Spleen (tissue), 11 donors: Measurements from ENCODE around the gene SLC25A26. TPM values are rescaled to one million over a fixed set of nuclear protein-coding genes. Genes with fewer than 3 reads are reported as not detected.

ENCODE experiments used
- DNase-seq: peaks from one replicate; pipeline ENCODE4 v3.0.0-alpha.2; 2020
- H3K27ac ChIP-seq, 8 donors: fragments of 200-600 bp; sonication (generic) in 7 of 8; 1 replicate in 4 of 8; 2 replicates in 4 of 8; pipeline versions ENCODE4 v1.5.0 to v1.8.0; 2016 to 2021; ENCODE audit warnings: inconsistent platforms in 4 of 8, mild to moderate bottlenecking in 4 of 8, moderate library complexity in 1 of 8
- H3K27me3 ChIP-seq, 7 donors: fragments of 200-600 bp; sonication (generic) in 6 of 7; replicated peaks in 1 of 7; 1 replicate in 4 of 7; 2 replicates in 3 of 7; pipeline versions ENCODE4 v1.5.0 to v1.8.0; 2016 to 2021; ENCODE audit warnings: inconsistent platforms in 3 of 7, mild to moderate bottlenecking in 1 of 7
- H3K36me3 ChIP-seq, 6 donors: fragments of 200-600 bp; sonication (generic) in 5 of 6; 1 replicate in 4 of 6; 2 replicates in 2 of 6; pipeline versions ENCODE4 v1.5.0 to v1.8.0; 2016 to 2021; ENCODE audit warnings: inconsistent platforms in 2 of 6
- H3K4me1 ChIP-seq, 6 donors: fragments of 200-600 bp; sonication (generic) in 5 of 6; 1 replicate in 3 of 6; 2 replicates in 3 of 6; pipeline versions ENCODE4 v1.5.0 to v1.8.0; 2016 to 2021; ENCODE audit warnings: inconsistent platforms in 3 of 6
- H3K4me3 ChIP-seq, 8 donors: fragments of 200-600 bp; sonication (generic) in 7 of 8; 1 replicate in 4 of 8; 2 replicates in 4 of 8; pipeline versions ENCODE4 v1.5.0 to v1.8.0; 2016 to 2021; ENCODE audit warnings: inconsistent platforms in 4 of 8, mild to moderate bottlenecking in 4 of 8, moderate library complexity in 2 of 8
- H3K9me3 ChIP-seq, 8 donors: fragments of 200-600 bp; sonication (generic) in 7 of 8; 1 replicate in 4 of 8; 2 replicates in 4 of 8; pipeline versions ENCODE4 v1.5.0 to v1.8.0; 2016 to 2021; ENCODE audit warnings: inconsistent platforms in 4 of 8
- CTCF ChIP-seq, 11 experiments: fragments of 200-600 bp in 7 of 11; fragments of 450-650 bp in 4 of 11; sonication (generic) in 4 of 11; IDR thresholded peaks in 8 of 11; conservative IDR thresholded peaks in 3 of 11; 1 replicate in 7 of 11; 2 replicates in 4 of 11; pipeline versions ENCODE4 v1.4.0 to v1.8.0; 2016 to 2021; ENCODE audit warnings: antibody characterized with exemption in 11 of 11, inconsistent platforms in 4 of 11, mild to moderate bottlenecking in 1 of 11
- POLR2A ChIP-seq, 3 donors: fragments of 450-650 bp; IDR thresholded peaks; one replicate each; pipeline ENCODE4 v1.5.1; 2017; ENCODE audit warnings: antibody characterized with exemption in 3 of 3, mild to moderate bottlenecking in 1 of 3
- POLR2AphosphoS5 ChIP-seq, 3 donors: sonication (generic); formaldehyde crosslinking; IDR thresholded peaks; one replicate each; pipeline ENCODE4 v1.5.1; 2017; ENCODE audit warnings: antibody characterized with exemption in 3 of 3
- WGBS, 5 donors: extraction: QIAGEN DNeasy Blood & Tissue Kit in 3 of 5; methylation state at CpG; one replicate each; pipeline versions ENCODE4 v1.1.5 to v1.1.7; 2013 to 2018; 5-methylcytosine and 5-hydroxymethylcytosine counted together
- intact Hi-C: fragments of 100-400 bp; cut with DNase I; formaldehyde crosslinking; loops from one replicate; pipeline ENCODE4 v1.15.0; 2023; ENCODE audit warnings: low total_unique reads
- polyA plus RNA-seq, 3 donors: library from polyadenylated mRNA; stranded (reverse); fragments of 200-250 nt; gene quantifications; one replicate each; pipeline ENCODE4 v1.2.1, GENCODE V29; 2013
- total RNA-seq, 7 donors: library from RNA; depleted of rRNA in 3 of 7; stranded (reverse); fragments of >200 nt in 3 of 7; fragmentation: NEBNext Ultra II Directional in 4 of 7; extraction: Animal tissue kit (Norgen Biotek cat#: 25700) in 4 of 7; gene quantifications; one replicate each; pipeline versions ENCODE4 v1.1.0 to v1.2.1, GENCODE V29; 2016 to 2021
- donor health status: healthy with polysubstance abuse.
- donor health status: DM: no; HTN: no; CAD: no; lungs with moderate emphysema.
- donor health status: DM: no; HTN: no; CAD: no.
- donor health status: Bipolar disorder and iron deficiency.
- donor health status: healthy.
- donor health status: DM: no; HTN: no; CAD: no.
- donor health status: DM: yes; HTN: yes; CAD: no.

The SLC25A26 gene
- total and polyA plus RNA-seq, 10 donors, result 14.9 to 20.9 (median 16.0) TPM

GRCh38 chr3:66390013-66390412, 169.2 kb downstream of the SLC25A26 start:
- Histone ChIP-seq H3K4me1 (peaks cover 4 to 75% (median 33%) of the 10 kb centered on the region in 6 donors), H3K27me3 (no peaks in the 10 kb centered on the region), H3K9me3 (peaks cover 0 to 10% (median 1%) of the 10 kb centered on the region in 8 donors), H3K27ac (peak overlapping the region in 1 of 8 donors; percentile 37), H3K36me3 (peaks cover 0 to 54% (median 11%) of the 10 kb centered on the region in 6 donors), H3K4me3 (no peak overlapping the region)
- intact Hi-C loops, result loop anchor here (10.0 kb wide), 1 partner anchor 105 kb away; no protein-coding TSS in a partner anchor
- no peak for DNase-seq
- no peak for TF ChIP-seq CTCF (IDR thresholded peaks at IDR 0.05 in 8 of 11, conservative IDR thresholded peaks at IDR 0.05 in 3 of 11)
- TF ChIP-seq POLR2A (IDR thresholded peaks at IDR 0.05), result no peak
- TF ChIP-seq POLR2AphosphoS5 (IDR thresholded peaks at IDR 0.05), result no peak

GRCh38 chr3:66392512-66392911, 171.7 kb downstream of the SLC25A26 start:
- no peaks in the 10 kb centered on the region for H3K27me3 ChIP-seq
- intact Hi-C loops, result loop anchor here (10.0 kb wide), 1 partner anchor 108 kb away; no protein-coding TSS in a partner anchor
- peaks cover 0 to 54% (median 9%) of the 10 kb centered on the region in 6 donors for H3K36me3 ChIP-seq
- WGBS, 5 donors, result 80 to 91% (median 85%) methylated on average over 3 of the region's 3 CpGs
- peaks cover 0 to 6% (median 0%) of the 10 kb centered on the region in 8 donors for H3K9me3 ChIP-seq
- TF ChIP-seq CTCF (IDR thresholded peaks at IDR 0.05 in 8 of 11, conservative IDR thresholded peaks at IDR 0.05 in 3 of 11), result no peak
- TF ChIP-seq POLR2AphosphoS5 (IDR thresholded peaks at IDR 0.05), result no peak
- no peak for TF ChIP-seq POLR2A (IDR thresholded peaks at IDR 0.05)
- H3K4me1 ChIP-seq, result peaks cover 4 to 55% (median 26%) of the 10 kb centered on the region in 6 donors
- no peak for DNase-seq
- H3K27ac ChIP-seq, result peak overlapping the region in 5 of 8 donors; percentile 60 to 81 (median 70)
- peak overlapping the region in 1 of 8 donors; percentile 57 for H3K4me3 ChIP-seq

GRCh38 chr3:66392966-66393332, 172.1 kb downstream of the SLC25A26 start:
- WGBS, 5 donors, result 85 to 98% (median 97%) methylated on average over 2 of the region's 2 CpGs

More at GRCh38 chr3:66392966-66393332, 172.1 kb downstream of the SLC25A26 start:
- peak overlapping the region in 7 of 8 donors; percentile 40 to 81 (median 67) for H3K27ac ChIP-seq
- H3K9me3 ChIP-seq, result peaks cover 0 to 6% (median 0%) of the 10 kb centered on the region in 8 donors
- DNase-seq, result no peak
- intact Hi-C loops, result loop anchor here (10.0 kb wide), 1 partner anchor 108 kb away; no protein-coding TSS in a partner anchor
- H3K27me3 ChIP-seq, result no peaks in the 10 kb centered on the region
- TF ChIP-seq POLR2AphosphoS5 (IDR thresholded peaks at IDR 0.05) (no peak), CTCF (IDR thresholded peaks at IDR 0.05 in 8 of 11, conservative IDR thresholded peaks at IDR 0.05 in 3 of 11) (no peak), POLR2A (IDR thresholded peaks at IDR 0.05) (no peak)
- H3K36me3 ChIP-seq, result peaks cover 0 to 57% (median 9%) of the 10 kb centered on the region in 6 donors
- H3K4me1 ChIP-seq, result peaks cover 4 to 53% (median 26%) of the 10 kb centered on the region in 6 donors
- peak overlapping the region in 3 of 8 donors; percentile 20 to 57 (median 29) for H3K4me3 ChIP-seq
